Cardiac muscle cell (in vitro differentiated cells and primary cell): ENCODE data around the gene NANS. TPM values are rescaled to one million over a fixed set of nuclear protein-coding genes. Genes with fewer than 3 reads are reported as not detected.
"Not testable (repeated sequence)": the region's sequence is repeated elsewhere in the genome, so short reads cannot be mapped to it uniquely, and the experiment has no call there.

Experiments used
- DNase-seq, 2 donors: peaks; one replicate each; pipeline versions ENCODE4 v3.0.0 to v3.0.0-alpha.2; 2010 to 2017; ENCODE audit warnings: low read depth in 1 of 2, low spot score in 1 of 2
- H3K27ac ChIP-seq: fragments of 200-600 bp; sonication (generic); 2 replicates; pipeline ENCODE4 v1.5.1; 2016
- H3K27me3 ChIP-seq: fragments of 200-600 bp; sonication (generic); 2 replicates; pipeline ENCODE4 v1.6.0; 2016; ENCODE audit warnings: control low read depth
- H3K36me3 ChIP-seq: fragments of 200-600 bp; sonication (generic); 2 replicates; pipeline ENCODE4 v1.5.1; 2016; ENCODE audit warnings: control low read depth
- H3K4me1 ChIP-seq: fragments of 200-600 bp; sonication (generic); 2 replicates; pipeline ENCODE4 v1.8.1; 2017; ENCODE audit warnings: low read depth, mild to moderate bottlenecking, mixed run types
- H3K4me3 ChIP-seq: fragments of 200-600 bp; sonication (generic); 2 replicates; pipeline ENCODE4 v1.5.1; 2016; ENCODE audit warnings: mild to moderate bottlenecking
- H3K9me3 ChIP-seq: fragments of 200-600 bp; sonication (generic); 2 replicates; pipeline ENCODE4 v1.5.1; 2017; ENCODE audit warnings: low read depth, mild to moderate bottlenecking, control low read depth
- polyA plus RNA-seq: library from polyadenylated mRNA; unstranded; fragments of >200 nt; fragmentation: Nextera tagmentation; extraction: Ambion mirVana; gene quantifications from 2 replicates; pipeline ENCODE4 v1.2.1, GENCODE V29; 2016
- total RNA-seq: library from RNA; depleted of rRNA; stranded (reverse); fragments of >200 nt; gene quantifications from 2 replicates; pipeline ENCODE4 v1.2.3, GENCODE V29; 2016
- TF ChIP-seq, protein P1 (sequence below): IDR thresholded peaks from 2 replicates; pipeline ENCODE4 v1.5.1; 2012; ENCODE audit warnings: low read depth, mild to moderate bottlenecking, low read length

Gene NANS
- total and polyA plus RNA-seq, 2 experiments from 2014 or later = 49.4 to 95.4 TPM

DNA sequence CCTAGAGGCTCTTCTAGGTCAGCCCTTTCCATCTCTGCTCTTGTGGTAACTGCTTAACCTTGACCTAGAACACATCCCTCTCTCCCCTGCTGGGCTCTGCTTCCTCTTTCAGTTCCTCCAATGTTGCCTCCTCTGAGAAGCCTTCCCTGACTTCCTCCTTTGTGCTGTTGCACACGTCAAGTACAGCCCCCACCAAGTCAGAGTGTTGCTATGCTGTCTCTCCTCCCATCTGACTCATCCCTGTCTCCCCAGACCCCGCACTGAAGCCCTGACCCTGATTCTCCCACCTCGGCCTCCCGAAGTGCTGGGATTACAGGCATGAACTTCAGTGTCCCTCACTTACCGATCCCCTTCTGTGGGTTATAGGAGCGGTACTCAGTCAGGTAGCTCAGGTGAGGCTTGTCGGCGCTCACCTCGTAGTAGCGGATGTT, 72.9 kb downstream of the NANS start:
- H3K4me3 ChIP-seq = no peak overlapping the region
- no peaks in the 10 kb centered on the region for H3K27me3 ChIP-seq
- TF ChIP-seq, protein P1, sequence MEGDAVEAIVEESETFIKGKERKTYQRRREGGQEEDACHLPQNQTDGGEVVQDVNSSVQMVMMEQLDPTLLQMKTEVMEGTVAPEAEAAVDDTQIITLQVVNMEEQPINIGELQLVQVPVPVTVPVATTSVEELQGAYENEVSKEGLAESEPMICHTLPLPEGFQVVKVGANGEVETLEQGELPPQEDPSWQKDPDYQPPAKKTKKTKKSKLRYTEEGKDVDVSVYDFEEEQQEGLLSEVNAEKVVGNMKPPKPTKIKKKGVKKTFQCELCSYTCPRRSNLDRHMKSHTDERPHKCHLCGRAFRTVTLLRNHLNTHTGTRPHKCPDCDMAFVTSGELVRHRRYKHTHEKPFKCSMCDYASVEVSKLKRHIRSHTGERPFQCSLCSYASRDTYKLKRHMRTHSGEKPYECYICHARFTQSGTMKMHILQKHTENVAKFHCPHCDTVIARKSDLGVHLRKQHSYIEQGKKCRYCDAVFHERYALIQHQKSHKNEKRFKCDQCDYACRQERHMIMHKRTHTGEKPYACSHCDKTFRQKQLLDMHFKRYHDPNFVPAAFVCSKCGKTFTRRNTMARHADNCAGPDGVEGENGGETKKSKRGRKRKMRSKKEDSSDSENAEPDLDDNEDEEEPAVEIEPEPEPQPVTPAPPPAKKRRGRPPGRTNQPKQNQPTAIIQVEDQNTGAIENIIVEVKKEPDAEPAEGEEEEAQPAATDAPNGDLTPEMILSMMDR = no peak
- H3K4me1 ChIP-seq = no peaks in the 10 kb centered on the region
- DNase-seq = no peak
- H3K36me3 ChIP-seq = no peaks in the 10 kb centered on the region
- no peaks in the 10 kb centered on the region for H3K9me3 ChIP-seq
- no peak overlapping the region for H3K27ac ChIP-seq

DNA sequence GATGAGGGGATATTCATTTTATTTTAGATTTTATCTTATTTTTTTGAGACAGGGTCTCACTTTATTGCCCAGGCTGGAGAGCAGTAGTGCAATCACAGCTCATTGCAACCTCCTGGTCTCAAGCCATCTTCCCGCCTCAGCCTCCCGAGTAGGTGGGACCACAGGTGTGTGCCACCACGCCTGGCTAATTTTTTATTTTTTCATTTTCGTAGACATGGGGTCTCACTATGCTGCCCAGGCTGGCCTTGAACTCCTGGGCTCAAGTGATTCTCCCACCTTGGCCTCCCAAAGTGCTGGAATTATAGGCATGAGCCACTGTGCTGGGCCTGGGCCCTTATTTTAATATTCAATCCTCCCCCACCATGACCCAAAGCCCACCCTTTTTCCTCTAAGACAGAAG, 73.5 kb downstream of the NANS start:
- H3K27ac ChIP-seq, H3K4me1 ChIP-seq, H3K27me3 ChIP-seq, H3K9me3 ChIP-seq, H3K36me3 ChIP-seq, DNase-seq, H3K4me3 ChIP-seq: not testable (repeated sequence)

DNA sequence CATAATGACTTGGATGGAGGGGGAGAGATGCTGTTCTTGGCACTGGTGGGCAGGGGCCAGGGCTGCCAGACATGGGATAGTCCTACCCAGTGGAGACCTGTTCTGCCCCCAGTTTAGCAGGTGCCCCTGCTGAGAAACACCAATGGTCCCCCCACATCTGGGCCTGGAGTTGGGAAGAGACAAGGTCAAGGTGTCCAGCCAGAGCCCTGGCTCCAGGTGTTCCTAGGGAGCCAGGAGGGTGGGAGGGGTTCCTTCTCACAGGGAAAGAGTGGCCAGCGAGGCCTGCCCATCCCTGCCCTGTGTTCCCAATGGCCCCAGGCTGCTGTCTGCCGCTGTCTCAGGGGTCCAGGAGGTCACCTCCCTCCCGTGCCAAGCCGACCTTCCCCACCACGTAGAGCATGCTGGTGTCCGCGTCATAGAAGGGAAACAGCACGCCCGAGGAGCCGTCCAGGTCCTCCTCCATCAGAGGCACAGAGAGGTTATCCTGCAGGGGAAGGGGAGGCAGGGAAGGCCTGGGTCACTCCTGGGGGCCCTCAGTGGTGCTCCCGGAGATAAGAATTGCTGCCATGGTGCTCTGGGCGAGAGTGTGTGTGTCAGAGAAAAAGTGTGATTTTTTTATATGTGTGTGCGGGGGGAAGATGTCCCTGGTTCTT, 74.2 kb downstream of the NANS start:
- Histone ChIP-seq H3K9me3 (no peaks in the 10 kb centered on the region), H3K36me3 (no peaks in the 10 kb centered on the region), H3K4me3 (no peak overlapping the region), H3K27ac (no peak overlapping the region), H3K4me1 (no peaks in the 10 kb centered on the region), H3K27me3 (no peaks in the 10 kb centered on the region)
- DNase-seq = no peak
- TF ChIP-seq, protein P1 = no peak

DNA sequence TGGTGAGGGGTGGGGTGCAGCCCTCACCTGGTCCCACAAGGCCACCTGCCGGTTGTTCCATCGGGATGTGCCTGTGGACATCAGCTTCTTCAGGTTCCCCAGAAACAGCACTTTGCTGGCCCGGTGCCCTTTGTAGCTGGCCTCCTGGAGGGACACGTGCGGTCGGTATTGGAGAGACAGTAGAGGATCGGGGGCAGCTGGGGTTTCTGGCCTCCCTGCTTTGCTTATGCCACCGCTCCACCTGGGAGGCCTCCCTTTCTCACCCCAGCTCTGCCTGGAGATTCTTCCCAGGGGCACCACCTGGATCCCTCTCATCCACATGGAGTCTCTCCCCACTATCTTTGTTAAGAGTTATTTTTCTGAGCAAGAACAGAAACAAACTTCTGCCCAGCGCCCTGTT, 75.6 kb downstream of the NANS start:
- DNase-seq = no peak
- H3K4me3 ChIP-seq = no peak overlapping the region
- no peak overlapping the region for H3K27ac ChIP-seq
- no peaks in the 10 kb centered on the region for H3K4me1 ChIP-seq
- H3K36me3 ChIP-seq = no peaks in the 10 kb centered on the region
- H3K9me3 ChIP-seq = no peaks in the 10 kb centered on the region
- TF ChIP-seq, protein P1 = no peak
- H3K27me3 ChIP-seq = no peaks in the 10 kb centered on the region

Other genes starting within 250 kb of the NANS start
- gene FOXE1, start 203.5 kb upstream of the NANS start, total RNA-seq = not detected in 2 replicates
- not detected in 2 replicates for gene FOXE1, start 203.5 kb upstream of the NANS start, polyA plus RNA-seq
- gene TRMO, start 134.2 kb upstream of the NANS start, total RNA-seq = 9.1 and 13.2 TPM in 2 replicates
- 4.5 and 8.2 TPM in 2 replicates for gene TRMO, start 134.2 kb upstream of the NANS start, polyA plus RNA-seq
- gene HEMGN, start 118.6 kb upstream of the NANS start, total RNA-seq = not detected in 2 replicates
- not detected in 2 replicates for gene HEMGN, start 118.6 kb upstream of the NANS start, polyA plus RNA-seq
- 10.6 and 27.2 TPM in 2 replicates for gene ANP32B, start 73.4 kb upstream of the NANS start, total RNA-seq
- 77.5 and 102 TPM in 2 replicates for gene ANP32B, start 73.4 kb upstream of the NANS start, polyA plus RNA-seq
- gene TRIM14, start 62.5 kb downstream of the NANS start, total RNA-seq = 1.3 and 1.5 TPM in 2 replicates
- gene TRIM14, start 62.5 kb downstream of the NANS start, polyA plus RNA-seq = 0.57 and 4.4 TPM in 2 replicates
- gene CORO2A, start 135.9 kb downstream of the NANS start, total RNA-seq = 2.0 and 2.4 TPM in 2 replicates
- 1.1 and 2.0 TPM in 2 replicates for gene CORO2A, start 135.9 kb downstream of the NANS start, polyA plus RNA-seq
- gene TBC1D2, start 198.9 kb downstream of the NANS start, total RNA-seq = 2.7 and 5.5 TPM in 2 replicates
- 3.0 and 5.1 TPM in 2 replicates for gene TBC1D2, start 198.9 kb downstream of the NANS start, polyA plus RNA-seq